Endothelial cell of umbilical vein (primary cell): Measurements from ENCODE around the gene PFKFB1. TPM values are rescaled to one million over a fixed set of nuclear protein-coding genes. Genes with fewer than 3 reads are reported as not detected.

Experiments used
- BruUV-seq: library from RNA; stranded (reverse); fragments of 400-500 nt; replicated peaks from 2 replicates; lab custom pipeline; 2021; lab: Mats Ljungman, UMichigan
- CTCF ChIA-PET: fragments of 300-600, 350-600 bp; sonication (Branson Sonifier 250); formaldehyde crosslinking; loops from one replicate; lab custom pipeline; 2021; ENCODE audit warnings: antibody characterized with exemption, inconsistent platforms; lab: Charles Lee
- POLR2A ChIA-PET: fragments of 300-600, 350-600 bp; sonication (Branson Sonifier 250); formaldehyde crosslinking; loops from one replicate; lab custom pipeline; 2021; ENCODE audit warnings: antibody characterized with exemption, inconsistent platforms; lab: Charles Lee
- DNase-seq: peaks from one replicate; pipeline ENCODE4 v3.0.0-alpha.2; 2011; ENCODE audit warnings: low read depth, low spot score
- FAIRE-seq: peaks from 2 replicates; lab custom pipeline; 2011; peaks lifted over from hg19 to GRCh38; lab: Jason Lieb, UNC
- H2AFZ ChIP-seq: 2 replicates; pipeline ENCODE4 v1.6.0; 2012; ENCODE audit warnings: low read depth, low read length, control low read depth, inconsistent platforms
- H3K27ac ChIP-seq: 2 replicates; pipeline ENCODE4 v1.5.1; 2011; ENCODE audit warnings: low read depth, mild to moderate bottlenecking, control low read depth, low read length, moderate library complexity; ENCODE audit not compliant: insufficient read depth
- H3K27me3 ChIP-seq, 2 experiments: 2 replicates each; pipeline versions ENCODE4 v1.6.0 to v1.6.1; 2011; ENCODE audit warnings: low read length in 2 of 2, mixed read lengths in 1 of 2; ENCODE audit not compliant: control insufficient read depth in 2 of 2, insufficient read depth in 2 of 2
- H3K36me3 ChIP-seq, 2 experiments: 2 replicates in 1 of 2; 3 replicates in 1 of 2; pipeline ENCODE4 v1.5.1; 2011; ENCODE audit warnings: low read length in 2 of 2, mild to moderate bottlenecking in 1 of 2, moderate library complexity in 1 of 2; ENCODE audit not compliant: control insufficient read depth in 2 of 2, insufficient read depth in 2 of 2; ENCODE audit errors: extremely low read depth in 1 of 2
- H3K4me1 ChIP-seq: 3 replicates; pipeline ENCODE4 v1.5.1; 2011; ENCODE audit warnings: mild to moderate bottlenecking, low read length; ENCODE audit not compliant: control insufficient read depth, insufficient read depth; ENCODE audit errors: extremely low read depth
- H3K4me2 ChIP-seq: 2 replicates; pipeline ENCODE4 v1.6.1; 2011; ENCODE audit warnings: low read length, control low read depth, mixed read lengths; ENCODE audit not compliant: insufficient read depth
- H3K4me3 ChIP-seq, 3 experiments: fragments of 200-600 bp in 1 of 3; sonication (generic), shearing (Covaris generic) in 1 of 3; replicated peaks in 1 of 3; 2 replicates each; pipeline ENCODE4 v1.5.1; 2011 to 2016; ENCODE audit warnings: control low read depth in 3 of 3, low read length in 3 of 3, mild to moderate bottlenecking in 2 of 3, inconsistent platforms in 1 of 3, low read depth in 1 of 3, moderate library complexity in 1 of 3; ENCODE audit not compliant: insufficient read depth in 1 of 3
- H3K79me2 ChIP-seq: 2 replicates; pipeline ENCODE4 v1.6.0; 2012; ENCODE audit warnings: low read length, inconsistent platforms; ENCODE audit not compliant: control insufficient read depth, insufficient read depth
- H3K9ac ChIP-seq: replicated peaks from 2 replicates; pipeline ENCODE3; 2011; ENCODE audit warnings: low read length, control low read depth; ENCODE audit not compliant: insufficient read depth; ENCODE audit errors: extremely low read depth
- H3K9me1 ChIP-seq: replicated peaks from 3 replicates; pipeline ENCODE4 v1.6.0; 2011; ENCODE audit warnings: mild to moderate bottlenecking, low read length; ENCODE audit not compliant: control insufficient read depth, insufficient read depth; ENCODE audit errors: extremely low read depth
- H3K9me3 ChIP-seq: replicated peaks from 2 replicates; pipeline ENCODE4 v1.5.1; 2012; ENCODE audit warnings: low read length, inconsistent platforms; ENCODE audit not compliant: control insufficient read depth, insufficient read depth
- H4K20me1 ChIP-seq: replicated peaks from 2 replicates; pipeline ENCODE3; 2011; ENCODE audit warnings: mild to moderate bottlenecking, low read length; ENCODE audit not compliant: control insufficient read depth, insufficient read depth; ENCODE audit errors: extremely low read depth
- CTCF ChIP-seq, 2 donors: IDR thresholded peaks; 1 replicate in 1 of 2; 2 replicates in 1 of 2; pipeline ENCODE4 v1.5.1; 2011; ENCODE audit warnings: low read length in 2 of 2, mild to moderate bottlenecking in 2 of 2, moderate library complexity in 2 of 2, control low read depth in 1 of 2, inconsistent platforms in 1 of 2, low read depth in 1 of 2; ENCODE audit not compliant: insufficient read depth in 1 of 2; ENCODE audit errors: extremely low read depth in 1 of 2
- EZH2 ChIP-seq: IDR thresholded peaks from 2 replicates; pipeline ENCODE4 v1.6.1; 2012; ENCODE audit warnings: borderline replicate concordance, low read depth, mild to moderate bottlenecking, moderate library complexity, low read length, inconsistent platforms; ENCODE audit not compliant: severe bottlenecking
- FOS ChIP-seq: IDR thresholded peaks from 2 replicates; pipeline ENCODE4 v1.6.1; 2011; ENCODE audit warnings: mild to moderate bottlenecking, low read length, moderate library complexity, borderline replicate concordance; ENCODE audit not compliant: insufficient read depth
- GATA2 ChIP-seq: IDR thresholded peaks from 2 replicates; pipeline ENCODE4 v1.7.0; 2011; ENCODE audit warnings: low read depth, mild to moderate bottlenecking, moderate library complexity, mixed read lengths, low read length; ENCODE audit not compliant: insufficient read length, insufficient read depth
- JUN ChIP-seq: IDR thresholded peaks from 2 replicates; pipeline ENCODE4 v1.6.1; 2011; ENCODE audit warnings: borderline replicate concordance, low read depth; ENCODE audit not compliant: insufficient read length, insufficient read depth
- MYC ChIP-seq: IDR thresholded peaks from one replicate; pipeline ENCODE4 v1.6.1; 2011; ENCODE audit warnings: mild to moderate bottlenecking, low read depth, low read length
- POLR2A ChIP-seq: IDR thresholded peaks from 2 replicates; pipeline ENCODE4 v1.6.1; 2012; ENCODE audit warnings: low read depth, mild to moderate bottlenecking, control low read depth, low read length
- POLR2AphosphoS5 ChIP-seq: IDR thresholded peaks from 2 replicates; pipeline ENCODE4 v1.6.1; 2012; ENCODE audit warnings: low read depth, mild to moderate bottlenecking, control low read depth, low read length, moderate library complexity; ENCODE audit not compliant: insufficient read depth
- dilution Hi-C: fragments of 300-500 bp; cut with MboI; formaldehyde crosslinking; loops from one replicate; pipeline ENCODE4 v1.15.0; 2019; ENCODE audit warnings: low sequenced_read_pairs; ENCODE audit not compliant: extremely low pct_ligation_motif_present
- intact Hi-C: fragments of 100-400 bp; cut with micrococcal nuclease; formaldehyde crosslinking; loops from one replicate; pipeline ENCODE4 v1.10.0; 2022
- polyA plus RNA-seq, 4 experiments: library from polyadenylated mRNA; depleted of rRNA in 3 of 4; stranded (reverse) in 3 of 4; unstranded in 1 of 4; fragments of >200 nt; gene quantifications; 2 replicates each; pipeline versions ENCODE4 v1.2.1 to v1.2.3, GENCODE V29; 2011 to 2012; ENCODE audit warnings: missing spikeins in 1 of 4
- total RNA-seq: library from RNA; stranded (reverse); gene quantifications from 2 replicates; pipeline ENCODE4 v1.2.3, GENCODE V29; 2021
- TF ChIP-seq, protein P1 (sequence below): IDR thresholded peaks from 2 replicates; pipeline ENCODE4 v1.6.1; 2011; ENCODE audit not compliant: insufficient read depth, insufficient read length

The PFKFB1 gene
- total and polyA plus RNA-seq, 2 donors (not counting 3 experiments of a cell fraction or from before 2014, with no cell fraction given) = 0.18 to 0.20 TPM

GRCh38 chrX:54928876-54929275 is 65.1 kb downstream of the PFKFB1 start:
- POLR2A ChIA-PET = no interaction called here
- H3K4me2 ChIP-seq = no peak overlapping the region
- dilution Hi-C loops (no loop called here), intact Hi-C loops (no loop called here)
- H3K4me3 ChIP-seq = no peak overlapping the region
- no peaks in the 10 kb centered on the region for H3K9me1 ChIP-seq
- no TSS peak for BruUV-seq
- TF ChIP-seq EZH2 (no peak), MYC (no peak), GATA2 (no peak), CTCF (IDR thresholded peaks at IDR 0.05; ENCODE audit: extremely low read depth in 1 of 2, insufficient read depth in 1 of 2, low read depth in 1 of 2, low read length in 2 of 2) (no peak), JUN (no peak), POLR2A (no peak), POLR2AphosphoS5 (no peak), FOS (no peak)
- TF ChIP-seq, protein P1, sequence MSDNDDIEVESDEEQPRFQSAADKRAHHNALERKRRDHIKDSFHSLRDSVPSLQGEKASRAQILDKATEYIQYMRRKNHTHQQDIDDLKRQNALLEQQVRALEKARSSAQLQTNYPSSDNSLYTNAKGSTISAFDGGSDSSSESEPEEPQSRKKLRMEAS = no peak
- no peaks in the 10 kb centered on the region for H3K9me3 ChIP-seq
- no peaks in the 10 kb centered on the region for H3K27me3 ChIP-seq
- CTCF ChIA-PET = no interaction called here
- DNase-seq = no peak
- H3K4me1 ChIP-seq = no peaks in the 10 kb centered on the region
- peaks cover 0 to 10% of the 10 kb centered on the region in 2 experiments for H3K36me3 ChIP-seq
- H3K9ac ChIP-seq = no peak overlapping the region
- no peak overlapping the region for H3K27ac ChIP-seq
- no peak overlapping the region for H2AFZ ChIP-seq
- no peaks in the 10 kb centered on the region for H3K79me2 ChIP-seq
- no peak for FAIRE-seq
- H4K20me1 ChIP-seq = no peaks in the 10 kb centered on the region
